Peyer's patch (tissue), 4 donors: ENCODE data around the gene CCDC51. TPM values are rescaled to one million over a fixed set of nuclear protein-coding genes. Genes with fewer than 3 reads are reported as not detected.

Experiments
- DNase-seq, 3 donors: peaks; one replicate each; pipeline ENCODE4 v3.0.0-alpha.2; 2017 to 2019
- H3K27ac ChIP-seq, 4 donors: fragments of 200-600 bp; sonication (generic); one replicate each; pipeline ENCODE4 v1.5.1; 2016 to 2019
- H3K27me3 ChIP-seq, 2 donors: fragments of 200-600 bp; sonication (generic); one replicate each; pipeline ENCODE4 v1.5.1; 2019
- H3K36me3 ChIP-seq, 3 donors: fragments of 200-600 bp; sonication (generic); one replicate each; pipeline ENCODE4 v1.5.1; 2016 to 2019
- H3K4me1 ChIP-seq, 4 donors: fragments of 200-600 bp; sonication (generic); one replicate each; pipeline ENCODE4 v1.5.1; 2016 to 2019
- H3K4me3 ChIP-seq, 4 donors: fragments of 200-600 bp; sonication (generic); 1 replicate in 3 of 4; 2 replicates in 1 of 4; pipeline ENCODE4 v1.5.1; 2016 to 2019; ENCODE audit warnings: mild to moderate bottlenecking in 1 of 4
- H3K9me3 ChIP-seq, 4 donors: fragments of 200-600 bp; sonication (generic); one replicate each; pipeline ENCODE4 v1.5.1; 2016 to 2019; ENCODE audit warnings: mild to moderate bottlenecking in 1 of 4
- POLR2A ChIP-seq, 2 donors: fragments of 450-650 bp; IDR thresholded peaks; one replicate each; pipeline ENCODE4 v1.5.1; 2017; ENCODE audit warnings: antibody characterized with exemption in 2 of 2, mild to moderate bottlenecking in 2 of 2, moderate library complexity in 2 of 2
- total RNA-seq, 4 donors: library from RNA; depleted of rRNA; stranded (reverse); fragments of >200 nt; gene quantifications; one replicate each; pipeline ENCODE4 v1.1.0, GENCODE V29; 2016
- TF ChIP-seq, protein P1 (sequence below), 6 experiments: fragments of 450-650 bp in 4 of 6; fragments of 200-600 bp in 2 of 6; sonication (generic) in 1 of 6; IDR thresholded peaks; one replicate each; pipeline ENCODE4 v1.5.1; 2017 to 2019; ENCODE audit warnings: antibody characterized with exemption in 6 of 6, mild to moderate bottlenecking in 3 of 6, moderate library complexity in 1 of 6

The CCDC51 gene
- total RNA-seq, 4 donors from 2014 or later: 7.4 to 13.1 (median 9.1) TPM

GRCh38 chr3:48429317-48429959, 10.5 kb downstream of the CCDC51 start:
- Histone ChIP-seq H3K4me1 (peaks cover 3 to 59% (median 10%) of the 10 kb centered on the region in 4 donors), H3K36me3 (peaks cover 0 to 5% (median 0%) of the 10 kb centered on the region in 3 donors), H3K27ac (peak overlapping the region; percentile 73 to 98 (median 88)), H3K9me3 (no peaks in the 10 kb centered on the region), H3K4me3 (peak overlapping the region; percentile 78 to 99 (median 86)), H3K27me3 (no peaks in the 10 kb centered on the region)
- TF ChIP-seq, protein P1, sequence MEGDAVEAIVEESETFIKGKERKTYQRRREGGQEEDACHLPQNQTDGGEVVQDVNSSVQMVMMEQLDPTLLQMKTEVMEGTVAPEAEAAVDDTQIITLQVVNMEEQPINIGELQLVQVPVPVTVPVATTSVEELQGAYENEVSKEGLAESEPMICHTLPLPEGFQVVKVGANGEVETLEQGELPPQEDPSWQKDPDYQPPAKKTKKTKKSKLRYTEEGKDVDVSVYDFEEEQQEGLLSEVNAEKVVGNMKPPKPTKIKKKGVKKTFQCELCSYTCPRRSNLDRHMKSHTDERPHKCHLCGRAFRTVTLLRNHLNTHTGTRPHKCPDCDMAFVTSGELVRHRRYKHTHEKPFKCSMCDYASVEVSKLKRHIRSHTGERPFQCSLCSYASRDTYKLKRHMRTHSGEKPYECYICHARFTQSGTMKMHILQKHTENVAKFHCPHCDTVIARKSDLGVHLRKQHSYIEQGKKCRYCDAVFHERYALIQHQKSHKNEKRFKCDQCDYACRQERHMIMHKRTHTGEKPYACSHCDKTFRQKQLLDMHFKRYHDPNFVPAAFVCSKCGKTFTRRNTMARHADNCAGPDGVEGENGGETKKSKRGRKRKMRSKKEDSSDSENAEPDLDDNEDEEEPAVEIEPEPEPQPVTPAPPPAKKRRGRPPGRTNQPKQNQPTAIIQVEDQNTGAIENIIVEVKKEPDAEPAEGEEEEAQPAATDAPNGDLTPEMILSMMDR (IDR thresholded peaks at IDR 0.05): no peak
- TF ChIP-seq POLR2A (IDR thresholded peaks at IDR 0.05): no peak
- DNase-seq: peak; percentile 41 to 88 (median 81)

DNA sequence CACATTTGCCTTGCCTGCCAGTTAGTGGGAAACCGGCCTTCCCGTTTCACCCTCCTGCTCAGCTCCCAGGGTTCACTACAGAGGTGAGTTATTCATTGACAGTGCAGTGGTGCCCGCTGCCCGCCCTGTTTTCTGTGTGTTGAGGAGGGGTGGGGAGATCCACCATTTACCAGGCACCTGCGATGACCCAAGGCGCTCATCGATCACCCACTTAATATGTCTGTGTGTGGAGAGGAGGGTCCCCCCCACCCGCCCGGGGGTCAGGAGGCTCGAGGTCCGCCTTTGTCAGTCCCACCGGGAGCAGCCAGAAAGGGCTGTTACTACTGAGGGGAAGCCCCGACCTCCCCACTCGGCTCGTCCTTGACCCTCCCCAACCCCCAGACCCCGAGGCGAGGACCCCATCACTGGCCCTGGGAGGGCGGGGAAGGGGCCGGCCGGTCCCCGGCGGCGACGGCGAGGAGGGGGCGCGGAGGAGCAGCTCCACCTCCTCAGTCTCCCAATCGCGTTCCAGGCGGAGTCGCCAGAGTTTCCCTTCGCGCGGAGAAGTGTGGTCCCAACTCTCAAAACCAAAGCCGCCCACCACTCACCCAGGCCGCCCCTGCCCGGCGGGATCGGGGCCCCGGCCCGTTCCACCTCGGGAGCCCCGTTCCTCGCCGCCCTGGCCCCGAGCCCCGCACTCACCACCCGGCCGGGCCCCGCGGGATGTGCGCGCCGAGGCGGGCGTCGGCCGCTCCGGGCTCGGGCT, 11.2 kb downstream of the CCDC51 start:
- Histone ChIP-seq H3K4me3 (peak overlapping the region; percentile 78 to 99 (median 86)), H3K27me3 (no peaks in the 10 kb centered on the region), H3K36me3 (peaks cover 0 to 12% (median 0%) of the 10 kb centered on the region in 3 donors), H3K4me1 (peaks cover 0 to 52% (median 10%) of the 10 kb centered on the region in 4 donors), H3K9me3 (no peaks in the 10 kb centered on the region), H3K27ac (peak overlapping the region; percentile 73 to 98 (median 88))
- DNase-seq: peak in 2 of 3 donors; percentile 76 to 80
- TF ChIP-seq POLR2A (IDR thresholded peaks at IDR 0.05): peak; percentile 57 to 64
- TF ChIP-seq, protein P1 (IDR thresholded peaks at IDR 0.05): no peak

DNA sequence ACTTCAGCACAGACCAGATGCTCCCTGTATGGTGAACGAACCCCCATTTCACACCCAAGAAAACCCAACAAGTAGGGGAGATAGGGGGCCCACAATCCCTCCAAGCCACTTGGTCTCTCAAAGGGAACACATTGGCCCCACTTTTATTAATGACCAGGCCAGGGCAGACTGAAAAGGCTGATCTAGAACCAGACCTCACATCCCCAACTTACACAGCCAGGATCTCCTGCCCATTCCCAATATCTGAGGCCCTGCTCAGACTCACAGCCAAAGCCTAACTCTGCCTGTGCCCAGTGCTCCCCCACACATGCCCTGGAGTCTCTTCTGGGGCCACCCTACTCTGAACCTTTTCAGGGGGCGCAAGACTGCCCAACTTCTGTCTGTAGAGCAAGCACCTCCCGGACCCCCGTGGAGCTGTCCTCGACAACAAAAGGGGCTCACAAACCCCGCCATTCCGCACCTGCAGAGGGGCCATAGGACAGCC, 11.8 kb downstream of the CCDC51 start:
- Histone ChIP-seq H3K27ac (peak overlapping the region; percentile 73 to 98 (median 88)), H3K4me3 (peak overlapping the region in 3 of 4 donors; percentile 78 to 99 (median 82)), H3K4me1 (peaks cover 0 to 46% (median 10%) of the 10 kb centered on the region in 4 donors), H3K36me3 (peaks cover 0 to 19% (median 0%) of the 10 kb centered on the region in 3 donors), H3K27me3 (no peaks in the 10 kb centered on the region), H3K9me3 (no peaks in the 10 kb centered on the region)
- TF ChIP-seq POLR2A (IDR thresholded peaks at IDR 0.05): no peak
- TF ChIP-seq, protein P1 (IDR thresholded peaks at IDR 0.05): no peak
- no peak for DNase-seq

GRCh38 chr3:48427630-48427962, 12.3 kb downstream of the CCDC51 start:
- H3K27me3 ChIP-seq: no peaks in the 10 kb centered on the region
- peak in 1 of 3 donors; percentile 59 for DNase-seq

More at GRCh38 chr3:48427630-48427962, 12.3 kb downstream of the CCDC51 start:
- Histone ChIP-seq H3K36me3 (peaks cover 0 to 22% (median 0%) of the 10 kb centered on the region in 3 donors), H3K4me3 (peak overlapping the region in 3 of 4 donors; percentile 1 to 99 (median 78)), H3K4me1 (peaks cover 0 to 46% (median 10%) of the 10 kb centered on the region in 4 donors), H3K9me3 (no peaks in the 10 kb centered on the region), H3K27ac (peak overlapping the region; percentile 38 to 98 (median 88))
- TF ChIP-seq, protein P1 (IDR thresholded peaks at IDR 0.05): no peak
- no peak for TF ChIP-seq POLR2A (IDR thresholded peaks at IDR 0.05)
